Activated T-helper 2 cell treated with anti-CD3 and anti-CD28 coated beads, Interferon-gamma antibody, Interleukin-2, Interleukin-4, amounts not matched to agents 10 μg/mL and 5 μg/mL and 100 μg/mL, durations not matched to agents 14 hours and 24 hours and 36 hours (primary cell): ENCODE data around the gene SLC8A3. TPM values are rescaled to one million over a fixed set of nuclear protein-coding genes. Genes with fewer than 3 reads are reported as not detected.
"Not testable (repeated sequence)": the region's sequence is repeated elsewhere in the genome, so short reads cannot be mapped to it uniquely, and the experiment has no call there.

Experiments
- DNase-seq: peaks from one replicate; pipeline ENCODE4 v3.0.0; 2021; ENCODE audit warnings: low spot score
- H3K27ac Mint-ChIP-seq: one replicate; pipeline ENCODE4 v1.8.0; 2021; ENCODE audit warnings: mixed read lengths
- H3K27me3 Mint-ChIP-seq: one replicate; pipeline ENCODE4 v1.8.0; 2021; ENCODE audit warnings: low read depth, mixed read lengths
- H3K36me3 Mint-ChIP-seq: one replicate; pipeline ENCODE4 v1.8.0; 2021; ENCODE audit warnings: low read depth, mixed read lengths
- H3K4me1 Mint-ChIP-seq: one replicate; pipeline ENCODE4 v1.8.0; 2021; ENCODE audit warnings: low read depth, mixed read lengths
- H3K4me3 Mint-ChIP-seq: one replicate; pipeline ENCODE4 v1.8.0; 2021; ENCODE audit warnings: low read depth, mild to moderate bottlenecking, moderate library complexity, mixed read lengths
- H3K9me3 Mint-ChIP-seq: one replicate; pipeline ENCODE4 v1.8.0; 2021; ENCODE audit warnings: mixed read lengths
- intact Hi-C: fragments of 100-400 bp; cut with micrococcal nuclease; formaldehyde crosslinking; loops from one replicate; pipeline ENCODE4 v1.15.1; 2023
- total RNA-seq: library from RNA; stranded (reverse); gene quantifications from 2 replicates; pipeline ENCODE4 v1.2.3, GENCODE V29; 2022

SLC8A3 gene
- total RNA-seq, result 0.32 and 0.37 TPM in 2 replicates

GRCh38 chr14:70188659-70189455, at the start of gene SLC8A3:
Gene SLC8A3, minus strand, starts transcription at chr14:70188951. Its CDS starts 20,529 bp downstream, at chr14:70168422.
- no peaks in the 10 kb centered on the region for H3K9me3 Mint-ChIP-seq
- H3K36me3 Mint-ChIP-seq, result no peaks in the 10 kb centered on the region
- H3K4me1 Mint-ChIP-seq, result peaks cover 13% of the 10 kb centered on the region
- peak within 1 kb of the TSS; percentile 82 for H3K4me3 Mint-ChIP-seq
- peak; percentile 9 for DNase-seq
- peak within 1 kb of the TSS; percentile 39 for H3K27ac Mint-ChIP-seq
- peaks cover 69% of the 10 kb centered on the region for H3K27me3 Mint-ChIP-seq
- intact Hi-C loops, result no loop called here

GRCh38 chr14:70237710-70238109, 49.0 kb upstream of the SLC8A3 start:
- H3K4me3 Mint-ChIP-seq, result no peak overlapping the region
- H3K27ac Mint-ChIP-seq, result no peak overlapping the region
- H3K27me3 Mint-ChIP-seq, result peaks cover 5% of the 10 kb centered on the region
- H3K36me3 Mint-ChIP-seq, result no peaks in the 10 kb centered on the region
- no peaks in the 10 kb centered on the region for H3K9me3 Mint-ChIP-seq
- no peak for DNase-seq
- intact Hi-C loops, result no loop called here
- H3K4me1 Mint-ChIP-seq, result no peaks in the 10 kb centered on the region

GRCh38 chr14:70234066-70234950, 45.6 kb upstream of the SLC8A3 start:
- peaks cover 4% of the 10 kb centered on the region for H3K27me3 Mint-ChIP-seq
- intact Hi-C loops, result no loop called here
- H3K9me3 Mint-ChIP-seq, result no peaks in the 10 kb centered on the region
- H3K27ac Mint-ChIP-seq, result no peak overlapping the region
- H3K36me3 Mint-ChIP-seq, result no peaks in the 10 kb centered on the region
- no peak overlapping the region for H3K4me3 Mint-ChIP-seq
- no peak for DNase-seq
- no peaks in the 10 kb centered on the region for H3K4me1 Mint-ChIP-seq

- DNase-seq, intact Hi-C loops, H3K27ac Mint-ChIP-seq, H3K27me3 Mint-ChIP-seq, H3K9me3 Mint-ChIP-seq, H3K4me1 Mint-ChIP-seq, H3K4me3 Mint-ChIP-seq, H3K36me3 Mint-ChIP-seq: not testable (repeated sequence)
These were observed 43.2 kb upstream of the SLC8A3 start for GRCh38 chr14:70231756-70232544.

- H3K4me1 Mint-ChIP-seq, DNase-seq, H3K27ac Mint-ChIP-seq, H3K9me3 Mint-ChIP-seq, H3K4me3 Mint-ChIP-seq, intact Hi-C loops, H3K27me3 Mint-ChIP-seq, H3K36me3 Mint-ChIP-seq: not testable (repeated sequence)
These were observed 41.3 kb upstream of the SLC8A3 start for GRCh38 chr14:70229877-70230640.

GRCh38 chr14:70213721-70214282, 25.1 kb upstream of the SLC8A3 start:
- no peaks in the 10 kb centered on the region for H3K9me3 Mint-ChIP-seq
- H3K4me1 Mint-ChIP-seq, result no peaks in the 10 kb centered on the region
- intact Hi-C loops, result no loop called here
- peaks cover 19% of the 10 kb centered on the region for H3K27me3 Mint-ChIP-seq
- no peak for DNase-seq
- H3K27ac Mint-ChIP-seq, result no peak overlapping the region
- no peak overlapping the region for H3K4me3 Mint-ChIP-seq
- H3K36me3 Mint-ChIP-seq, result no peaks in the 10 kb centered on the region

- Mint-ChIP-seq H3K36me3 (no peaks in the 10 kb centered on the region), H3K27ac (no peak overlapping the region), H3K27me3 (peaks cover 22% of the 10 kb centered on the region), H3K9me3 (no peaks in the 10 kb centered on the region), H3K4me3 (no peak overlapping the region), H3K4me1 (no peaks in the 10 kb centered on the region)
- DNase-seq, result no peak
- intact Hi-C loops, result no loop called here
These were observed 24.0 kb upstream of the SLC8A3 start for GRCh38 chr14:70212752-70213151.

GRCh38 chr14:70208380-70208779, 19.6 kb upstream of the SLC8A3 start:
- Mint-ChIP-seq H3K4me3 (no peak overlapping the region), H3K27me3 (peaks cover 23% of the 10 kb centered on the region), H3K9me3 (no peaks in the 10 kb centered on the region), H3K36me3 (no peaks in the 10 kb centered on the region), H3K27ac (no peak overlapping the region), H3K4me1 (no peaks in the 10 kb centered on the region)
- no peak for DNase-seq
- intact Hi-C loops, result no loop called here

- H3K27ac Mint-ChIP-seq, result no peak overlapping the region
- peaks cover 37% of the 10 kb centered on the region for H3K27me3 Mint-ChIP-seq
- H3K4me1 Mint-ChIP-seq, result no peaks in the 10 kb centered on the region
- H3K36me3 Mint-ChIP-seq, result no peaks in the 10 kb centered on the region
- no peaks in the 10 kb centered on the region for H3K9me3 Mint-ChIP-seq
- DNase-seq, result no peak
- intact Hi-C loops, result no loop called here
- no peak overlapping the region for H3K4me3 Mint-ChIP-seq
These were observed 14.9 kb upstream of the SLC8A3 start for GRCh38 chr14:70203686-70204085.

- intact Hi-C loops, result no loop called here
- H3K9me3 Mint-ChIP-seq, result no peaks in the 10 kb centered on the region
- H3K27me3 Mint-ChIP-seq, result peaks cover 39% of the 10 kb centered on the region
- H3K27ac Mint-ChIP-seq, result no peak overlapping the region
- H3K36me3 Mint-ChIP-seq, result no peaks in the 10 kb centered on the region
- no peak overlapping the region for H3K4me3 Mint-ChIP-seq
- H3K4me1 Mint-ChIP-seq, result no peaks in the 10 kb centered on the region
- no peak for DNase-seq
These were observed 13.2 kb upstream of the SLC8A3 start for GRCh38 chr14:70201994-70202393.

GRCh38 chr14:70193396-70193795, 4.6 kb upstream of the SLC8A3 start:
- DNase-seq, result no peak
- peaks cover 79% of the 10 kb centered on the region for H3K27me3 Mint-ChIP-seq
- H3K9me3 Mint-ChIP-seq, result no peaks in the 10 kb centered on the region
- H3K4me1 Mint-ChIP-seq, result peaks cover 3% of the 10 kb centered on the region
- H3K4me3 Mint-ChIP-seq, result no peak overlapping the region
- intact Hi-C loops, result no loop called here
- no peaks in the 10 kb centered on the region for H3K36me3 Mint-ChIP-seq
- no peak overlapping the region for H3K27ac Mint-ChIP-seq

GRCh38 chr14:70192915-70193314, 4.2 kb upstream of the SLC8A3 start:
- intact Hi-C loops, result no loop called here
- H3K4me1 Mint-ChIP-seq, result peaks cover 5% of the 10 kb centered on the region
- no peaks in the 10 kb centered on the region for H3K36me3 Mint-ChIP-seq

More at GRCh38 chr14:70192915-70193314, 4.2 kb upstream of the SLC8A3 start:
- H3K27ac Mint-ChIP-seq, result no peak overlapping the region
- no peak overlapping the region for H3K4me3 Mint-ChIP-seq
- H3K27me3 Mint-ChIP-seq, result peaks cover 81% of the 10 kb centered on the region
- no peak for DNase-seq
- H3K9me3 Mint-ChIP-seq, result no peaks in the 10 kb centered on the region
